GM12801 (cell line): Measurements from ENCODE around the gene VSIG2.

Source experiments
- TF ChIP-seq, protein P1 (sequence below): IDR thresholded peaks from one replicate; pipeline ENCODE4 v1.5.1; 2011; ENCODE audit warnings: control low read depth; ENCODE audit not compliant: insufficient read length; ENCODE audit errors: extremely low read depth

The VSIG2 gene

DNA sequence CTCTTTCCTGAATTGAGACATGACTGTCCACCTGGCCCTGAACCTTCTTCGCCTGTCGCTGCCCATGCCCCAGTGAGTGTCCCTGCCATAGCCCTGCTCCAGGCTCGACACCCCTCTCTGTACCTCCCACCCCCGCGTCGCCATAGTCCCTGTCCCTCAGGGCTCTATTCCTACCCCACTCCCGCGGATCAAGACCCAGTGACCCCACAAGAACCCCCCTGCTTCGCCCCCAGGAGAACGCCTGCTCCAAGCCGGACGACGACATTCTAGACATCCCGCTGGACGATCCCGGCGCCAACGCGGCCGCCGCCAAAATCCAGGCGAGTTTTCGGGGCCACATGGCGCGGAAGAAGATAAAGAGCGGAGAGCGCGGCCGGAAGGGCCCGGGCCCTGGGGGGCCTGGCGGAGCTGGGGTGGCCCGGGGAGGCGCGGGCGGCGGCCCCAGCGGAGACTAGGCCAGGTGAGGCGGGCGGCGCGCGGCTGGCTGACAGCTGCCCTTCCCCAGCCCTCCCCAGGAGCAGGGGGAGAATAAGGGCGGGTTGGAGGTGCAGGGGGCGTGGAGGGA, 6.7 kb downstream of the VSIG2 start:
- TF ChIP-seq, protein P1, sequence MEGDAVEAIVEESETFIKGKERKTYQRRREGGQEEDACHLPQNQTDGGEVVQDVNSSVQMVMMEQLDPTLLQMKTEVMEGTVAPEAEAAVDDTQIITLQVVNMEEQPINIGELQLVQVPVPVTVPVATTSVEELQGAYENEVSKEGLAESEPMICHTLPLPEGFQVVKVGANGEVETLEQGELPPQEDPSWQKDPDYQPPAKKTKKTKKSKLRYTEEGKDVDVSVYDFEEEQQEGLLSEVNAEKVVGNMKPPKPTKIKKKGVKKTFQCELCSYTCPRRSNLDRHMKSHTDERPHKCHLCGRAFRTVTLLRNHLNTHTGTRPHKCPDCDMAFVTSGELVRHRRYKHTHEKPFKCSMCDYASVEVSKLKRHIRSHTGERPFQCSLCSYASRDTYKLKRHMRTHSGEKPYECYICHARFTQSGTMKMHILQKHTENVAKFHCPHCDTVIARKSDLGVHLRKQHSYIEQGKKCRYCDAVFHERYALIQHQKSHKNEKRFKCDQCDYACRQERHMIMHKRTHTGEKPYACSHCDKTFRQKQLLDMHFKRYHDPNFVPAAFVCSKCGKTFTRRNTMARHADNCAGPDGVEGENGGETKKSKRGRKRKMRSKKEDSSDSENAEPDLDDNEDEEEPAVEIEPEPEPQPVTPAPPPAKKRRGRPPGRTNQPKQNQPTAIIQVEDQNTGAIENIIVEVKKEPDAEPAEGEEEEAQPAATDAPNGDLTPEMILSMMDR, result no peak

DNA sequence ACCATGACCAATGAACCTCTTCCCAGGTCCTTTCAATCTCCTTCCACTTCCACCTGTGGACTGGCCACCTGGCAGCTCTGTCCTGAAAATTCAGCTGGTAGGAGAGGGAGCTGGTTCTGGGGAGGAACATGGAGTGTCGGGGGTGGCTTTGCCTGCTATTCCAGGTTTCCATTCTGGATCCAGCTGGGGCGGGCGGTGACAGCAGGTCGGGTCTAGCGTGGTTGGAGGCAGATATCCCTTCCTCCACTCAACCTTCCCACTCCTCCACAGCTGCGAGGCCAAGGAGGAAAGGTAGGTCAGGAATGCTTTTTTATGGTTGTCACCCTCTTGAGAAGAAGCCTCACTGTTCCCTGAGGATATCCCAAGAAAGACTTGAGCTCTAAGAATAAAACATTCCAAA, 9.0 kb downstream of the VSIG2 start:
- TF ChIP-seq, protein P1, result no peak

DNA sequence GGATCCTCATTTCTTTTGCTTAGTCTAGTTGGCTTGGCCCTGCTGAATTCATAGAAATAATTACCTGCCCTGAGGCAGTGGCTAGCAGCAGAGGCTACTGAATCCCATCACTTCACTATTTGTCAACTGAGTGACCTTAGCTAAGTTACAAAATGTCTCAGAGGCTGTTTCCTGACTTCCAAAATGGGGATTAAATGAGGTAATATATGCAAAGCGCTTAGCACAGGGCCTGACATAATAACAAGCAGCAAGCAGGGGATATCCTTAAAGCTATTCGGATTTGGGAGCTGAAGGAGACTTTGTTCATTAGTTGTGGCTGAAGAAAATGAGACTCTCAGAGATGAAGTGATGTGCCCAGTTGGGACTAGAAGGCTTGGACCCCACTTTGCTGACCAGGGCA, 9.5 kb downstream of the VSIG2 start:
- TF ChIP-seq, protein P1, result no peak

DNA sequence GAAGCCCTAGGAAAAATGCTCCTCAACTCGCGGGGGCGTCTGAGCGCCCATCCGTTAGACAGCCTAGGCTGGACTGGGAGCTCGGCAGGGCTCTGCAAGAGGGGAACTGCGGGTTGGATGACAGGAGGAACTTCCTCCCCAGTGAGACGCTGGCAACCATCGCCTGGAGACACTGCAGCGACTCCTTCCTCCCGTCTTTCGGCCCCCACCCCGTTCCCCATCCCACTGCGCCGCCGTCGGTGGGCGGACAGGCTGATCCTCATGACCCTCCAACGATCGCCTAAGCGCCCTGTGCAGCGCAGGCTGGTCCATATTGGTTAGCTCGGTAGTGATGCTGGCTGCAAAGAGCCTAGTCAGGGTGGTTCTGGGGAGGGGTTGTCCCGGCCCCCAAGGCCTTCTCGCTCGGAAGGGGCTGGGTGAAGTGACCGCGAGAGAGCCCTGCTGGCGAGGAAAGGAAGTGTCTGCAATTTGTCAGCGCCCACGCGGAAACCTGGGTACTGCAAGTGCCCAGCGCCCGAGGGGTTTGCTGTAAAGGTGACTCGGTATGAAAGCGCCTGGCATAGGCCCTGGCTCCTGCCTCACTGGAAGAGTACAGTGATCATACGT, 11.7 kb downstream of the VSIG2 start:
- TF ChIP-seq, protein P1, result no peak

DNA sequence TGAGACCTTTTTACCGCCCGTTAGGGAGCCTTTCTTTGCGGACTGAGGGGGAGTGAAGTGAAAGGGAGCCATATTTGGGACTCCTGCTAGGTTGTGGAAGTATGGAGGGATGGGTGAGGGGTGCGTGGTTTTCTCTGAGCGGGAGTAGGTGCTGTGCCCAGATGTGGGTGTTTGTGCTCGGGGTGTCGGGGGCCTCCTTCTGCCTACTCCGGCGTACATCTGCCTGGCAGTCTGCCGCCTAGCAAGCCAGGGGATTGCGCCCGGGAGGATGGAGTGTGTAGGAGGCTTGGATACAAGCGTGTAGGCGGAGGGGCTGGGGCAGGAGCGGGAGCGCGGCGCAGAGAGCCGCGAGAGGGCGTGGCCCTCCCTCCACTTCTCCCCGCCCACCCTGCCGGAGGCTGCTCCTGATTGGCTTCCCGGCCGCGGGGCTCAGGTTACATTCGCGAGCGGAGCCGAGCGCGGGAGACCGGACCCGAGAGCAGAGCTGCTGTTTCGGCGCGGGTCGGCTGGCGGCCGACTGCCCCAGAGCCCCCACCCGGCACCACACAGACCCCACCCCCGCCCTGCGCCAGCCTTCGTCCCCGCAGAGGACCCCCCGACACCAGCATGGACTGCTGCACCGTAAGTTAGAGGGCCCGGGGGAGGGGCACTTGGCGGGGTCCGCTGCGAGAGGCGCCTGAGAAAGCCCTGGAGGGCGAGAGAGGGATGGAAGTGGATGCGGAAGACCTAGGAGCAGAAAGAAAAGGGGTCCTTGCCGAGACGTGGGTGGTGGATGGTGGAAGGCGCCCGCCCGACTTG, 12.4 kb downstream of the VSIG2 start, which contains the start of gene NRGN:
TSS of gene NRGN (plus strand) at position 464 of the 798 bp plus-strand sequence. CDS start at position 607, 143 bp downstream.
- TF ChIP-seq, protein P1, result no peak

DNA sequence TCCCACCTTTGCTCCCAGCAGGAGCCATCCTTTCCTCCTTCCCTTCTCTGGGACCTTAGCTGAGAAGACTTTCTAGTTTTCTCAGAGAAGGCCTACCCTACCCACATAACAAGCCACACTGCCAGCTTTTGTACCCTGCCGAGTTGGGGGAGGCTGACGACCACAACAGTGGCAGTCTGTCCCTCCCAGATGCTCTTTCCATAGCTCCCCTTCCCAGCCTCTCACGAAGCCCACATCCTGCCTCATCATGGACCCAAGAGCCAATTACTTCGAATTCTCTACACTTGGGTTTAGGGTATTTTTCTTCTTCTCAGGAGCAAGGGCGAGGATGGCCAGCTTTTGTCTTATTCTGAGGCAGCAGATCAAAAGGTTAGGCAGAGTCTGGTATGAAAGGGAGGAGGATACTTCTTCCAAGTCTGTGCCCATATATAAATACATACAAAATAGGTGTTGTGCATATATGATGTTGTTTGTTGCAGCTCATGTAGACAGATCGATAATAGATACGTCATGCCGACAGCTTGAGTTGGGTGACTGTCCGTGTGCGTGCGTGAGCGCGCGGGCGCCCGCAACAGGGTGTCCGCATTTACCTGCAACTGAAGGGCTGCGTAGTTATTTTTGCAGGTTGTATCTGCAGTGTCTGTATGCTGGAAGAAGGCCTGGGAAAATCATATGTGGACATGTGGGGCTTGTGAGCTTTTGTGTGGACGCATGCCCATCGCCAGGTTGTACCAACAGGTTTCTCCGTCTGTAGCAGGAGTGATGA, 13.2 kb downstream of the VSIG2 start:
- TF ChIP-seq, protein P1, result no peak

DNA sequence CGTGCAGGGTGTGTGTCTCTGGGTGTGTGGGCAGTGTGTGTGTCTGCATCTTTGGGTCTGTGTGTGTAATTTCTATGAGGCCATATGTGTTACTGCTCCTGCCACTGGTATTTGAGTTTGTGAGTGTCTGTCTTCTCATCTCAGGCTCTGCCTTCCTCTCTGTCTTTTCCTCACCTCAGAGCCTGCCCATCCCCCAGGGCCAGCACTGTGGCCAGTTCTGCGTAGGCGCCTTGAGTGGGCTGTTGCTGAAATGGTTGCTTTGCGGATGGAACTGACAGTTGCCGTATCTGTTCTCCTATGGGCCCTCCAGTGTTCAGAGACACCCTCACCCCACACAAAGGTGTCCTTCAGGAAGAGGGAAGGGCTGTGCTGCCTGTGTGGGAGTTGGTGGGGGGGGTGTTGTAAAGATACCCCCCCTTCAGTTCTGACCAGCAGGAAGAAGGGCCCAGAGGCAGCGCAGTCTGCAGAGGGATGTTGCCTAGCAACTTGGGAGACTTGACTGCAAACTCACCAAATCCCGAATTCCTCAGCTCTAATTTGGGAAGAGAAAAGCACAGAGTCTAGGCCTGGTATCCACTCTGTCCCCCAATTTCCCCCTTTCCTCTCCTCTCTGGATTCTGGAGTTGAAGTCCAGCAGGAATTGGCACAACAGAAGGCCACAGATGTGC, 14.3 kb downstream of the VSIG2 start:
- TF ChIP-seq, protein P1, result no peak
